Lung (tissue), 12 donors: ENCODE results near the gene DHRS4. TPM values are rescaled to one million over a fixed set of nuclear protein-coding genes. Genes with fewer than 3 reads are reported as not detected.
A peak's percentile ranks its signal among the peaks of the same experiment; 100 is the strongest.

ENCODE experiments used
- ATAC-seq: fragments of 200-7000 bp; cut with Tn5 transposase; one replicate; pipeline ENCODE4 v1.9.1; 2020; ENCODE audit warnings: moderate number of reproducible peaks; ENCODE audit not compliant: insufficient read depth, low FRiP score
- DNase-seq, 3 donors: peaks; one replicate each; pipeline ENCODE4 v3.0.0-alpha.2; 2013 to 2017
- H3K27ac ChIP-seq, 2 donors: one replicate each; pipeline ENCODE4 v1.5.1; 2013; ENCODE audit warnings: mild to moderate bottlenecking in 2 of 2, moderate library complexity in 2 of 2, control low read depth in 1 of 2, inconsistent platforms in 1 of 2, low read depth in 1 of 2, low read length in 1 of 2
- H3K27me3 ChIP-seq, 3 donors: one replicate each; pipeline ENCODE4 v1.5.1; 2013; ENCODE audit warnings: low read length in 2 of 3; ENCODE audit not compliant: control insufficient read depth in 3 of 3, insufficient read depth in 3 of 3
- H3K36me3 ChIP-seq, 4 donors: one replicate each; pipeline ENCODE4 v1.5.1; 2013; ENCODE audit warnings: low read length in 4 of 4, mild to moderate bottlenecking in 1 of 4, moderate library complexity in 1 of 4; ENCODE audit not compliant: control insufficient read depth in 4 of 4, insufficient read depth in 4 of 4
- H3K4me1 ChIP-seq, 5 donors: one replicate each; pipeline ENCODE4 v1.5.1; 2013; ENCODE audit warnings: low read length in 5 of 5, mild to moderate bottlenecking in 2 of 5, moderate library complexity in 1 of 5; ENCODE audit not compliant: control insufficient read depth in 5 of 5, insufficient read depth in 5 of 5
- H3K4me3 ChIP-seq: one replicate; pipeline ENCODE4 v1.5.1; 2013; ENCODE audit warnings: mild to moderate bottlenecking, control low read depth, moderate library complexity
- H3K9ac ChIP-seq, 2 donors: one replicate each; pipeline ENCODE4 v1.5.1; 2013; ENCODE audit warnings: low read length in 2 of 2, control low read depth in 1 of 2; ENCODE audit not compliant: insufficient read depth in 1 of 2
- H3K9me3 ChIP-seq, 4 donors: one replicate each; pipeline ENCODE4 v1.5.1; 2013; ENCODE audit warnings: low read length in 3 of 4, mild to moderate bottlenecking in 1 of 4, moderate library complexity in 1 of 4; ENCODE audit not compliant: control insufficient read depth in 4 of 4, insufficient read depth in 3 of 4
- CTCF ChIP-seq: IDR thresholded peaks from 2 replicates; pipeline ENCODE4 v1.5.1; 2012; ENCODE audit warnings: mild to moderate bottlenecking; ENCODE audit errors: control extremely low read depth, extremely low read depth
- WGBS, 2 donors: extraction: QIAGEN DNeasy Blood & Tissue Kit; methylation state at CpG; one replicate each; pipeline ENCODE4 v1.1.7; 2013; 5-methylcytosine and 5-hydroxymethylcytosine counted together
- polyA plus RNA-seq, 2 donors: library from polyadenylated mRNA; stranded (reverse); fragments of 200-250 nt; gene quantifications; one replicate each; pipeline ENCODE4 v1.2.1, GENCODE V29; 2013
- total RNA-seq, 2 donors: library from RNA; depleted of rRNA in 1 of 2; stranded (reverse); fragments of >200 nt in 1 of 2; gene quantifications; one replicate each; pipeline ENCODE4 v1.2.1, GENCODE V29; 2014 to 2021
- donor health status: control.
- donor health status: control.
- donor health status: Bipolar disorder and iron deficiency.
- donor health status: healthy.
- donor health status: DM: yes; HTN: yes; CAD: no.

Gene DHRS4
- total and polyA plus RNA-seq, 4 donors, result 36.0 to 45.9 (median 41.2) TPM

DNA sequence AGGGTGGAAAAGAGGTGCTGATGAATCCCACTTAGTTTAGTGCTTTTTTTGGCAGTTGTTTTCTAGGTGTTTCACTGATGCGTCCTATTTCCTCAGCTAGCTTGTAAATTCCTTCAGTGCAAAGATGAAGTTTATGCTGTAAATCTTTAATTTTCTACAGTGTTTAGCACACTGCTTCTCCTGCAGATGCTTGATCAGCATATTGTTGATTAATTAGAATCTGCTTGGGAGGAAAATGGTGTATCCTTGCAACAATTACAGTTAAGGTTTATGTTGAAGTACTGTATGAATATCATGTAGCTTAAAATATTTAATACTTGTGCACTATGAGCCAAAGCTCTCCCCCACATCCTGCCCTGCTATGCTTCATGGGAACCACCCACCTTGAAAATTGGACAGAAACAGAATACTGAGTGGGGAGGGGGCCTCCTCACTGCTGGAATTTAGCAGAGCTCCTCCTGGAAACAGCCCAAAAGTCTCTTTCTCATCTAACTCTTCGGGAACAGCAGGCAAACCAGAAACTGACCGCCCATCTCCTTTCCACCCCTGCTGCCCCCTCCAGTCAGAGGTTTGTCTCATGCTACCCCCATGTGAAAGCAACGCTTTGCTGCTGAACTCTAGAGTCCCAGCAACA, 20.3 kb upstream of the DHRS4 start:
- Histone ChIP-seq H3K4me3 (no peak overlapping the region), H3K9ac (no peak overlapping the region), H3K36me3 (no peaks in the 10 kb centered on the region), H3K27ac (no peak overlapping the region), H3K4me1 (peaks cover 0 to 7% (median 0%) of the 10 kb centered on the region in 5 donors), H3K27me3 (no peaks in the 10 kb centered on the region), H3K9me3 (no peaks in the 10 kb centered on the region)
- ATAC-seq, result no peak
- 77 to 83% methylated on average over 4 of the region's 4 CpGs for WGBS, 2 donors
- TF ChIP-seq CTCF, result no peak
- peak in 2 of 3 donors; percentile 25 to 28 for DNase-seq

GRCh38 chr14:23933742-23934128, 19.8 kb upstream of the DHRS4 start:
- ATAC-seq (no peak), DNase-seq (no peak)
- Histone ChIP-seq H3K9me3 (no peaks in the 10 kb centered on the region), H3K27ac (no peak overlapping the region), H3K4me3 (no peak overlapping the region), H3K4me1 (peaks cover 0 to 7% (median 0%) of the 10 kb centered on the region in 5 donors), H3K27me3 (no peaks in the 10 kb centered on the region), H3K9ac (no peak overlapping the region), H3K36me3 (no peaks in the 10 kb centered on the region)
- TF ChIP-seq CTCF, result no peak
- WGBS, 2 donors, result 65 to 86% methylated on average over 2 of the region's 2 CpGs

- 91 to 96% methylated on average over 1 of the region's 1 CpG for WGBS, 2 donors
- ATAC-seq (no peak), DNase-seq (no peak)
- no peak overlapping the region for H3K4me3 ChIP-seq
- H3K27ac ChIP-seq, result no peak overlapping the region
- H3K4me1 ChIP-seq, result peaks cover 0 to 7% (median 0%) of the 10 kb centered on the region in 5 donors
- no peaks in the 10 kb centered on the region for H3K27me3 ChIP-seq
- no peaks in the 10 kb centered on the region for H3K9me3 ChIP-seq
- H3K36me3 ChIP-seq, result peaks cover 0 to 7% (median 0%) of the 10 kb centered on the region in 4 donors
- no peak overlapping the region for H3K9ac ChIP-seq
- no peak for TF ChIP-seq CTCF
Observed at GRCh38 chr14:23935158-23935557, 18.4 kb upstream of the DHRS4 start.
